Ovary (tissue), 10 donors: ENCODE measurements around the gene CYP4F2. TPM values are rescaled to one million over a fixed set of nuclear protein-coding genes. Genes with fewer than 3 reads are reported as not detected.

Experiments used
- DNase-seq, 5 donors: peaks; one replicate each; pipeline ENCODE4 v3.0.0-alpha.2; 2019 to 2020
- H3K27ac ChIP-seq, 2 donors: fragments of 200-600 bp; one replicate each; pipeline versions ENCODE4 v1.5.1 to v1.8.0; 2019 to 2022
- H3K27me3 ChIP-seq: fragments of 200-600 bp; one replicate; pipeline ENCODE4 v1.8.0; 2022
- H3K36me3 ChIP-seq: fragments of 200-600 bp; sonication (generic); one replicate; pipeline ENCODE4 v1.5.1; 2019
- H3K4me1 ChIP-seq: one replicate; pipeline ENCODE4 v1.8.1; 2013; ENCODE audit warnings: mild to moderate bottlenecking, moderate library complexity; ENCODE audit not compliant: insufficient read depth
- H3K4me3 ChIP-seq: fragments of 200-600 bp; sonication (generic); one replicate; pipeline ENCODE4 v1.5.1; 2017
- H3K9me3 ChIP-seq, 2 donors: fragments of 200-600 bp in 1 of 2; sonication (generic) in 1 of 2; one replicate each; pipeline versions ENCODE4 v1.5.1 to v1.8.1; 2013 to 2019; ENCODE audit warnings: mild to moderate bottlenecking in 1 of 2, moderate library complexity in 1 of 2
- CTCF ChIP-seq, 3 donors: fragments of 450-650 bp in 2 of 3; fragments of 200-600 bp in 1 of 3; IDR thresholded peaks; one replicate each; pipeline versions ENCODE4 v1.5.1 to v1.8.0; 2016 to 2022; ENCODE audit warnings: antibody characterized with exemption in 3 of 3, mild to moderate bottlenecking in 1 of 3
- EP300 ChIP-seq: sonication (generic); formaldehyde crosslinking; IDR thresholded peaks from one replicate; pipeline ENCODE4 v1.6.1; 2017; ENCODE audit warnings: antibody characterized with exemption
- POLR2A ChIP-seq: fragments of 450-650 bp; IDR thresholded peaks from one replicate; pipeline ENCODE4 v1.6.1; 2017; ENCODE audit warnings: antibody characterized with exemption, mild to moderate bottlenecking, moderate library complexity
- WGBS, 3 donors: extraction: QIAGEN DNeasy Blood & Tissue Kit in 1 of 3; methylation state at CpG; one replicate each; pipeline versions ENCODE4 v1.1.5 to v1.1.7; 2013 to 2017; 5-methylcytosine and 5-hydroxymethylcytosine counted together
- intact Hi-C, 4 donors: fragments of 100-400 bp; cut with DNase I; formaldehyde crosslinking; loops; one replicate each; pipeline versions ENCODE4 v1.11.0 to v1.15.1; 2022 to 2023
- long read RNA-seq, 3 donors: library from polyadenylated mRNA in 2 of 3; unstranded in 2 of 3; transcript quantifications; one replicate each; pipeline ENCODE4 v2.0.0 and lab custom pipeline, GENCODE V29; 2021 to 2026
- polyA plus RNA-seq, 2 donors: library from polyadenylated mRNA; stranded (reverse); fragments of 200-250 nt in 1 of 2; fragments of 350-450 nt in 1 of 2; fragmentation: Illumina TruSeq in 1 of 2; extraction: RNeasy Lipid Tissue Mini Kit (QIAGEN cat#74804) in 1 of 2; gene quantifications; one replicate each; pipeline ENCODE4 v1.2.3, GENCODE V29; 2013 to 2014
- total RNA-seq, 7 donors: library from RNA; depleted of rRNA in 2 of 7; stranded (reverse); fragments of >200 nt in 2 of 7; fragmentation: NEBNext Ultra II Directional in 3 of 7; extraction: Animal tissue kit (Norgen Biotek cat#: 25700) in 3 of 7; gene quantifications; one replicate each; pipeline versions ENCODE4 v1.1.0 to v1.2.4, GENCODE V29; 2016 to 2023
- donor health status: DM: no; HTN: no; CAD: no; lungs with moderate emphysema.
- donor health status: DM: no; HTN: no; CAD: no.
- donor health status: Bipolar disorder and iron deficiency.
- donor health status: DM: yes; HTN: yes; CAD: no.
- donor health status: DM: no; HTN: no; CAD: no.
- donor health status: DM: yes; HTN: yes; CAD: no.

CYP4F2 gene
- 1 to 10 TPM in 1 of 7 donors, under 1 TPM in 1, not detected in 5; 0.75 to 1.1 TPM for total RNA-seq
- not detected for polyA plus RNA-seq
- long read RNA-seq, donor 1: 0 reads
- long read RNA-seq, donor 2: 0 reads
- long read RNA-seq, donor 3: 0 reads

DNA sequence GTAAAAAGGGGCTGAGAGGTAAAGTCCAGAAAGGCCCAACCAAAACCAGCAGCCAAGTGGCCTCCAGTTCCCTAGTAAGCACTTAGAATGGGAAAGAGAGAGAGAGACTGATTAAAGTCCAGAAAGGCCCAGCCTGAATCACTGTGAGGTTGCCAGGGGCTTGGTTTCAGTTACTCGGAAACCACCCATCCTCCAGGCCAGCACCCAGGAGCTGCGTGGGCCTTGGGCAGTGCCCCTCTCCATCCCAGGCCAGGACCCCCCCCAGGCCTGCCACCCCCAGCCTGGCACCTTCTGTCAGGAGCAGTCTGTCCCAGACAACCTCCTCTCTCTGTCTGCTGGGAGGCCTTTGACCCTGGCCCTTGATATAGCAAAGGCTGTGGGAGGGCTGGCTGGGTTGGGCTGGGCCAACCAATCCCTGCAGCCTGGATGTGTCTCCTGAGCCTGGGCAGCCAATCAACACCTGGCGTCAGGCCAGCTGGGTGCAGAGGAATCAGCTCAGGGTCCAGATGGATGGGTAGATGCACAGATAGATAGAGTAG lies at the start of gene CYP4F2:
Gene CYP4F2, minus strand, starts transcription at position 337 of the 539 bp plus-strand sequence. CDS start 463 bp downstream, outside the sequence.
- Histone ChIP-seq H3K9me3 (no peaks in the 10 kb centered on the region), H3K36me3 (no peaks in the 10 kb centered on the region), H3K4me3 (no peak within 1 kb of the TSS), H3K27me3 (no peaks in the 10 kb centered on the region), H3K27ac (no peak within 1 kb of the TSS), H3K4me1 (no peaks in the 10 kb centered on the region)
- no peak for DNase-seq
- intact Hi-C loops: no loop called here
- TF ChIP-seq EP300: no peak
- no peak for TF ChIP-seq CTCF (IDR thresholded peaks at IDR 0.05)
- no peak for TF ChIP-seq POLR2A
- WGBS, 3 donors: 76 to 80% (median 78%) methylated on average over 3 of the region's 3 CpGs

DNA sequence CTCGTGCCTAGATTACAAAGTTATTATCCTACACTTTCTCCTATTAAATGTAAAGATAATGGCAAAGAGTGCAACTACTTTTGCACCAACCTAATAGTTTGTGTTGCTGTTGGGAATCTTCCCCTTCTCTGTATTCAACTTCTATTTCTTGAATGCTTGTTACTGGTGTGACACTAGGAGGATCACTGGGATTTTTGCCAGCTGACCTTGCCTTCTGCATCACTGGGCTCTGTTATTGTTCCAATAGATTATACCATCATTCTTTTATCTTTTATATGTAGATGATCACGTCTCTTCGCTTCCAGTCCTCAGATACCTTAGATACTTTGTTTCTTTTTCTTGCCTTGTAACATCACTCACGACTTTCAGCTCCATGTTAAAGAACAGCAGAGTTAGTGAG lies 47.4 kb upstream of the CYP4F2 start:
- H3K36me3 ChIP-seq: no peaks in the 10 kb centered on the region
- peaks cover 0 to 5% of the 10 kb centered on the region in 2 donors for H3K9me3 ChIP-seq
- 36 to 51% (median 43%) methylated on average over 4 of the region's 4 CpGs for WGBS, 3 donors
- DNase-seq: no peak
- intact Hi-C loops: no loop called here
- TF ChIP-seq POLR2A: no peak
- no peak for TF ChIP-seq EP300
- TF ChIP-seq CTCF (IDR thresholded peaks at IDR 0.05): no peak
- H3K4me1 ChIP-seq: no peaks in the 10 kb centered on the region
- no peak overlapping the region for H3K27ac ChIP-seq
- no peak overlapping the region for H3K4me3 ChIP-seq
- H3K27me3 ChIP-seq: no peaks in the 10 kb centered on the region

DNA sequence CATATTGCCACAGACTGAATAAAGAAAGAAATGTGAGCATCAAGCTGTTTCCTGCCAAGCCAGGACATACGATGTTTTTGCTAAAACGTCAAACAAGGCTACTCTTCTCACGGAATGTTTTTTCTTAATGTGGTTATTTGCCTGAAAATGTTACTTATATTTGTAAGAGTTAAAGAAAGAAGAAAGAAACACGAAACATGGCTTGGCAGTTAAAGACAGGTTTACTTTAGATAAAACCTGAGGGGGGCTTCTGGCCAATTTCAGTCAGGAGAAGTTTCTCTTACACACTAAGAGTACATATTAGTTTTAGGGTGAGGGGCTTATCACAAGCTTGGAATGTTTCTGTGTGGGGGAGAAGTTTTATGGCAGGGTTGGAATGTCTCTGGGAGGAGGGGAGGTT lies 46.5 kb upstream of the CYP4F2 start:
- no peak for TF ChIP-seq CTCF (IDR thresholded peaks at IDR 0.05)
- no peak for TF ChIP-seq EP300
- TF ChIP-seq POLR2A: no peak
- peaks cover 0 to 5% of the 10 kb centered on the region in 2 donors for H3K9me3 ChIP-seq
- no peaks in the 10 kb centered on the region for H3K36me3 ChIP-seq
- 36 to 51% (median 42%) methylated on average over 4 of the region's 4 CpGs for WGBS, 3 donors
- DNase-seq: no peak
- H3K27me3 ChIP-seq: no peaks in the 10 kb centered on the region
- intact Hi-C loops: no loop called here
- H3K4me1 ChIP-seq: no peaks in the 10 kb centered on the region
- H3K27ac ChIP-seq: no peak overlapping the region
- no peak overlapping the region for H3K4me3 ChIP-seq

GRCh38 chr19:15937771-15938170 lies 39.9 kb upstream of the CYP4F2 start:
- no peaks in the 10 kb centered on the region for H3K27me3 ChIP-seq
- H3K9me3 ChIP-seq: no peaks in the 10 kb centered on the region
- 22 to 61% (median 31%) methylated on average over 2 of the region's 2 CpGs for WGBS, 3 donors
- H3K27ac ChIP-seq: no peak overlapping the region
- no peak for DNase-seq
- TF ChIP-seq EP300 (no peak), CTCF (IDR thresholded peaks at IDR 0.05) (no peak), POLR2A (no peak)
- no peak overlapping the region for H3K4me3 ChIP-seq
- H3K4me1 ChIP-seq: no peaks in the 10 kb centered on the region
- intact Hi-C loops: no loop called here
- H3K36me3 ChIP-seq: no peaks in the 10 kb centered on the region
